Thoracic aorta (tissue), 2 donors: ENCODE results near the gene CARD14. TPM values are rescaled to one million over a fixed set of nuclear protein-coding genes. Genes with fewer than 3 reads are reported as not detected.

Experiments
- ATAC-seq: fragments of 150-250 bp; one replicate; pipeline ENCODE4 v1.8.0; 2017; ENCODE audit warnings: low read depth; ENCODE audit not compliant: insufficient number of reproducible peaks, low FRiP score
- DNase-seq: peaks from one replicate; pipeline ENCODE4 v3.0.0-alpha.2; 2020; ENCODE audit warnings: low spot score
- H3K27ac ChIP-seq, 2 donors: fragments of 200-600 bp; sonication (generic); 1 replicate in 1 of 2; 2 replicates in 1 of 2; pipeline ENCODE4 v1.5.1; 2016; ENCODE audit warnings: mild to moderate bottlenecking in 2 of 2, moderate library complexity in 2 of 2
- H3K27me3 ChIP-seq: fragments of 200-600 bp; sonication (generic); replicated peaks from 2 replicates; pipeline ENCODE4 v1.6.0; 2016; ENCODE audit warnings: mild to moderate bottlenecking; ENCODE audit not compliant: insufficient read depth
- H3K36me3 ChIP-seq: fragments of 200-600 bp; sonication (generic); one replicate; pipeline ENCODE4 v1.5.1; 2016
- H3K4me1 ChIP-seq, 2 donors: fragments of 200-600 bp; sonication (generic); 1 replicate in 1 of 2; 2 replicates in 1 of 2; pipeline versions ENCODE4 v1.5.1 to v1.6.0; 2016; ENCODE audit warnings: low read depth in 2 of 2, mild to moderate bottlenecking in 1 of 2; ENCODE audit not compliant: control insufficient read depth in 1 of 2
- H3K4me3 ChIP-seq: fragments of 200-600 bp; sonication (generic); 2 replicates; pipeline ENCODE4 v1.5.1; 2016; ENCODE audit warnings: mild to moderate bottlenecking
- H3K9me3 ChIP-seq: fragments of 200-600 bp; sonication (generic); 2 replicates; pipeline ENCODE4 v1.5.1; 2016
- CTCF ChIP-seq: fragments of 200-600 bp; sonication (generic); IDR thresholded peaks from one replicate; pipeline ENCODE4 v1.5.1; 2019; ENCODE audit warnings: antibody characterized with exemption
- total RNA-seq, 2 donors: library from RNA; depleted of rRNA; stranded (reverse); fragments of >200 nt; gene quantifications; one replicate each; pipeline versions ENCODE4 v1.1.0 to v1.2.3, GENCODE V29; 2016

Gene CARD14
- total RNA-seq, 2 donors from 2014 or later = not detected

GRCh38 chr17:80133626-80133970 lies 36.2 kb upstream of the CARD14 start:
- DNase-seq (no peak), ATAC-seq (no peak)
- Histone ChIP-seq H3K27me3 (no peaks in the 10 kb centered on the region), H3K36me3 (peaks cover 44% of the 10 kb centered on the region), H3K9me3 (no peaks in the 10 kb centered on the region), H3K27ac (no peak overlapping the region), H3K4me1 (no peaks in the 10 kb centered on the region), H3K4me3 (no peak overlapping the region)
- TF ChIP-seq CTCF = no peak

GRCh38 chr17:80137131-80137530 lies 32.7 kb upstream of the CARD14 start:
- TF ChIP-seq CTCF = no peak
- DNase-seq = no peak
- H3K4me1 ChIP-seq = no peaks in the 10 kb centered on the region
- H3K27ac ChIP-seq = no peak overlapping the region
- no peak for ATAC-seq
- H3K9me3 ChIP-seq = no peaks in the 10 kb centered on the region
- H3K36me3 ChIP-seq = peaks cover 57% of the 10 kb centered on the region
- no peak overlapping the region for H3K4me3 ChIP-seq
- no peaks in the 10 kb centered on the region for H3K27me3 ChIP-seq

- no peaks in the 10 kb centered on the region for H3K4me1 ChIP-seq
- H3K36me3 ChIP-seq = peaks cover 63% of the 10 kb centered on the region
- H3K4me3 ChIP-seq = no peak overlapping the region
- ATAC-seq = no peak
- no peak overlapping the region for H3K27ac ChIP-seq
- H3K9me3 ChIP-seq = no peaks in the 10 kb centered on the region
- TF ChIP-seq CTCF = no peak
- DNase-seq = no peak
- H3K27me3 ChIP-seq = no peaks in the 10 kb centered on the region
Observed at GRCh38 chr17:80138856-80139426, 30.9 kb upstream of the CARD14 start.

GRCh38 chr17:80141463-80142165 lies 28.2 kb upstream of the CARD14 start:
- no peaks in the 10 kb centered on the region for H3K27me3 ChIP-seq
- no peak overlapping the region for H3K27ac ChIP-seq
- DNase-seq = no peak
- H3K4me1 ChIP-seq = peaks cover 9 to 18% of the 10 kb centered on the region in 2 donors
- no peak overlapping the region for H3K4me3 ChIP-seq
- H3K9me3 ChIP-seq = no peaks in the 10 kb centered on the region
- H3K36me3 ChIP-seq = peaks cover 43% of the 10 kb centered on the region
- no peak for TF ChIP-seq CTCF
- ATAC-seq = no peak

- Histone ChIP-seq H3K4me3 (no peak overlapping the region), H3K4me1 (peaks cover 10 to 19% of the 10 kb centered on the region in 2 donors), H3K36me3 (peaks cover 33% of the 10 kb centered on the region), H3K9me3 (no peaks in the 10 kb centered on the region), H3K27ac (no peak overlapping the region), H3K27me3 (no peaks in the 10 kb centered on the region)
- ATAC-seq (no peak), DNase-seq (no peak)
- no peak for TF ChIP-seq CTCF
Observed at GRCh38 chr17:80142929-80143328, 26.9 kb upstream of the CARD14 start.
